PC-3 (cell line): ENCODE data around the gene ZCCHC24. TPM values are rescaled to one million over a fixed set of nuclear protein-coding genes. Genes with fewer than 3 reads are reported as not detected.

Experiments used
- ATAC-seq: fragments of 200-7000 bp; cut with Tn5 transposase; 2 replicates; pipeline ENCODE4 v1.9.1; 2020; ENCODE audit warnings: mild to moderate bottlenecking, moderate library complexity
- BruUV-seq: library from RNA; stranded (reverse); fragments of 400-500 nt; replicated peaks from 2 replicates; lab custom pipeline; 2021; lab: Mats Ljungman, UMichigan
- CTCF ChIA-PET: fragments of 300-600 bp; sonication (Branson Sonifier 250); formaldehyde crosslinking; loops from one replicate; lab custom pipeline; 2022; ENCODE audit warnings: antibody characterized with exemption; lab: Charles Lee
- POLR2A ChIA-PET: fragments of 300-600 bp; sonication (Branson Sonifier 250); formaldehyde crosslinking; loops from one replicate; lab custom pipeline; 2022; ENCODE audit warnings: antibody characterized with exemption; ENCODE audit not compliant: unreplicated experiment; lab: Charles Lee
- DNase-seq: peaks from one replicate; pipeline ENCODE4 v3.0.0-alpha.2; 2015
- H2AFZ ChIP-seq: fragments of 300-600 bp; sonication (generic); 2 replicates; pipeline ENCODE4 v1.6.0; 2016; ENCODE audit warnings: antibody characterized with exemption, low read length
- H3F3A ChIP-seq: fragments of 300-600 bp; sonication (generic); one replicate; pipeline ENCODE4 v1.6.0; 2017; ENCODE audit warnings: antibody characterized with exemption, low read length, control low read depth, mild to moderate bottlenecking; ENCODE audit not compliant: unreplicated experiment
- H3K27ac ChIP-seq: fragments of 300-600 bp; sonication (generic); 2 replicates; pipeline ENCODE4 v1.5.1; 2016; ENCODE audit warnings: mild to moderate bottlenecking, low read length
- H3K27me3 ChIP-seq: fragments of 300-600 bp; sonication (generic); 2 replicates; pipeline ENCODE4 v1.6.1; 2016; ENCODE audit warnings: low read length, mixed read lengths
- H3K36me3 ChIP-seq: fragments of 300-600 bp; sonication (generic); 2 replicates; pipeline ENCODE4 v1.6.1; 2016; ENCODE audit warnings: low read depth, mixed run types, low read length, mixed read lengths
- H3K4me1 ChIP-seq: fragments of 300-600 bp; sonication (generic); 2 replicates; pipeline ENCODE4 v1.5.1; 2016; ENCODE audit warnings: low read length; ENCODE audit not compliant: insufficient read depth
- H3K4me2 ChIP-seq: fragments of 300-600 bp; sonication (generic); 2 replicates; pipeline ENCODE4 v1.6.0; 2016; ENCODE audit warnings: low read length
- H3K4me3 ChIP-seq: fragments of 300-600 bp; sonication (generic); 2 replicates; pipeline ENCODE4 v1.5.1; 2016; ENCODE audit warnings: mild to moderate bottlenecking, low read length, mixed read lengths
- H3K79me2 ChIP-seq: fragments of 300-600 bp; sonication (generic); 2 replicates; pipeline ENCODE4 v1.6.1; 2017; ENCODE audit warnings: low read length, mixed read lengths
- H3K9ac ChIP-seq: fragments of 300-600 bp; sonication (generic); 2 replicates; pipeline ENCODE4 v1.6.0; 2016; ENCODE audit warnings: mild to moderate bottlenecking, low read length
- H3K9me2 ChIP-seq: fragments of 300-600 bp; sonication (generic); replicated peaks from 2 replicates; pipeline ENCODE4 v1.6.1; 2016; ENCODE audit warnings: mixed run types, low read length, mixed read lengths
- H3K9me3 ChIP-seq: fragments of 300-600 bp; sonication (generic); 2 replicates; pipeline ENCODE4 v1.6.1; 2016; ENCODE audit warnings: low read length, mixed read lengths
- H4K20me1 ChIP-seq: fragments of 300-600 bp; sonication (generic); 2 replicates; pipeline ENCODE4 v1.6.1; 2016; ENCODE audit warnings: low read length, mixed read lengths
- CTCF ChIP-seq: fragments of 300-600 bp; sonication (generic); conservative IDR thresholded peaks from 2 replicates; pipeline ENCODE4 v1.5.1; 2017; ENCODE audit warnings: antibody characterized with exemption, low read depth, mild to moderate bottlenecking, low read length
- EZH2 ChIP-seq: fragments of 300-600 bp; sonication (generic); IDR thresholded peaks from one replicate; pipeline ENCODE4 v1.6.1; 2017; ENCODE audit warnings: antibody characterized with exemption, mild to moderate bottlenecking, low read length; ENCODE audit not compliant: unreplicated experiment
- EZH2phosphoT487 ChIP-seq: fragments of 300-600 bp; sonication (generic); IDR thresholded peaks from 2 replicates; pipeline ENCODE4 v1.6.1; 2018; ENCODE audit warnings: mild to moderate bottlenecking, antibody characterized with exemption, low read length, borderline replicate concordance
- intact Hi-C: fragments of 100-400 bp; cut with micrococcal nuclease; formaldehyde crosslinking; loops from 2 replicates; pipeline ENCODE4 v1.9.0; 2023
- total RNA-seq: library from RNA; depleted of rRNA; stranded (reverse); fragments of >200 nt; gene quantifications from 2 replicates; pipeline ENCODE4 v1.2.3, GENCODE V29; 2014

ZCCHC24 gene
- total RNA-seq, 1 experiment from 2014 or later: 32.9 TPM

DNA sequence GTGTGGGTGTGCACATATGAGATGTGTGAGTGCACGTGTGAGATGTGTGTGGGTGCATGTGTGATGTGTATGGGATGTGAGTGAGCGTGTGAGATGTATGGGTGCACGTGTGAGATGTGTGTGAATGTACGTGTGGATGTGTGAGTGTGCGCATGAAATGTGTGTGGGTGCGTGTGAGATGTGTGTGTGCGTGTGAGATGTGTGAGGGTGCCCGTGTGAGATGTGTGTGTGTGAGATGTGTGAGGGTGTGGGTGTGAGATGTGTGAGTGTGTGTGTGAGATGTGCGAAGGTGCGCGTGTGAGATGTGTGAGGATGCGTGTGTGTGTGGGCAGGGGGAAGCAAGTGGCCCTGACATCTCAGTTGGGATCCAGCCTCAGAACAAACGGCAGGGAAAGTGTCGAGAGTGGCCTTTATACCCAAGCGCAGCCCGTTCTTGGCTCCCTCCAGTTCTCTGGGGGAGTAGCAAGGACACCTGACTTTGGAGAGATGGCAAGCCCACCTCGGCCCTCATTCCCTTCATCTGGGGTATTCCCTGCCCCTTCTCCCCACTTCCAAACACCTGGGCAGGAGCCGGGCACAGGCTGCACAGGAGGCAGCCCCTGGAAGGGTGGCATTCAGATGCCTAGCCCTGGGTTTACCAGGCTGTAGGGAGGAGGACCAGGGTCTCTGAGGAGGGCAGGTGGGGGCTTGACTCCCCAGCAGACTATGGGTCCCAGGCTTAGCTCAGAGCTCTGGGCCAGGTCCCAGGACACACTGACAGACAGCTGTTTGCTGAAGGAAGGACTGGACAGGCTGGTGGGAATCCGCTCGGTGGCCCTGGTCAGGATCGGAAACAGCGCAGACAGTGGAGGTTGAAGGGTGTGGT lies 66.5 kb downstream of the ZCCHC24 start:
- H4K20me1 ChIP-seq: no peaks in the 10 kb centered on the region
- H2AFZ ChIP-seq: no peak overlapping the region
- H3F3A ChIP-seq: no peaks in the 10 kb centered on the region
- POLR2A ChIA-PET: interaction anchor here (0.6 kb wide), 1 partner anchor 104 kb away, joined by 3 read pairs; no protein-coding TSS in a partner anchor
- intact Hi-C loops: no loop called here
- no peak for DNase-seq
- no peak overlapping the region for H3K9ac ChIP-seq
- no peaks in the 10 kb centered on the region for H3K27me3 ChIP-seq
- no TSS peak for BruUV-seq
- H3K9me3 ChIP-seq: no peaks in the 10 kb centered on the region
- no peak overlapping the region for H3K27ac ChIP-seq
- ATAC-seq: no peak
- TF ChIP-seq EZH2phosphoT487 (no peak), EZH2 (no peak), CTCF (no peak)
- H3K4me3 ChIP-seq: no peak overlapping the region
- peaks cover 19% of the 10 kb centered on the region for H3K4me1 ChIP-seq
- H3K36me3 ChIP-seq: no peaks in the 10 kb centered on the region
- no peak overlapping the region for H3K4me2 ChIP-seq
- no peaks in the 10 kb centered on the region for H3K79me2 ChIP-seq
- CTCF ChIA-PET: no interaction called here
- H3K9me2 ChIP-seq: no peaks in the 10 kb centered on the region

DNA sequence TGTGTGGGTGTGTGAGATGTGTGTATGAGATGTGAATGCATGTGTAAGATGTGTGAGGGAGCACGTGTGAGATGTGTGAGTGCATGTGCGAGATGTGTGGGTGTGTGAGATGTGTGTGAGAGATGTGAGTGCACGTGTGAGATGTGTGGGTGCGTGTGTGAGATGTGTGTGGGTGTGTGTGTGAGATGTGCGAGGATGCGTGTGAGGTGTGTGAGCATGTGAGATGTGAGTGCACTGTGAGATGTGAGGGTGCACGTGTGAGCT lies 67.1 kb downstream of the ZCCHC24 start:
- no peak for ATAC-seq
- no peak overlapping the region for H3K4me3 ChIP-seq
- CTCF ChIA-PET: no interaction called here

More for the DNA sequence above, 67.1 kb downstream of the ZCCHC24 start:
- H3K9me2 ChIP-seq: no peaks in the 10 kb centered on the region
- peaks cover 19% of the 10 kb centered on the region for H3K4me1 ChIP-seq
- DNase-seq: no peak
- no peaks in the 10 kb centered on the region for H3K79me2 ChIP-seq
- BruUV-seq: no TSS peak
- H3K27ac ChIP-seq: no peak overlapping the region
- intact Hi-C loops: no loop called here
- H3K36me3 ChIP-seq: no peaks in the 10 kb centered on the region
- no peaks in the 10 kb centered on the region for H3F3A ChIP-seq
- H4K20me1 ChIP-seq: no peaks in the 10 kb centered on the region
- H3K9ac ChIP-seq: no peak overlapping the region
- TF ChIP-seq EZH2 (no peak), EZH2phosphoT487 (no peak), CTCF (no peak)
- no peaks in the 10 kb centered on the region for H3K9me3 ChIP-seq
- no peak overlapping the region for H3K4me2 ChIP-seq
- no peaks in the 10 kb centered on the region for H3K27me3 ChIP-seq
- H2AFZ ChIP-seq: no peak overlapping the region
- POLR2A ChIA-PET: no interaction called here
